ENCODE data around the gene ZSCAN1.

- TF ChIP-seq CTCF (IDR thresholded peaks at IDR 0.05 in 2 of 3, conservative IDR thresholded peaks at IDR 0.05 in 1 of 3; ENCODE audit: control insufficient read depth in 2 of 3, extremely low read depth in 1 of 3, insufficient read depth in 1 of 3, low read depth in 3 of 3, low read length in 3 of 3) (no peak), FOXK2 (IDR thresholded peaks at IDR 0.05) (no peak), ESRRA (IDR thresholded peaks at IDR 0.05; ENCODE audit: low read length) (no peak), GABPA (IDR thresholded peaks at IDR 0.05; ENCODE audit: low read depth) (no peak)
These were observed 8.9 kb downstream of the ZSCAN1 start for GRCh38 chr19:58042495-58043340.

Data from GM12878 (cell line).